Measurements from ENCODE around the gene TNS1.
A peak's percentile ranks its signal among the peaks of the same experiment; 100 is the strongest.

TNS1 gene

DNA sequence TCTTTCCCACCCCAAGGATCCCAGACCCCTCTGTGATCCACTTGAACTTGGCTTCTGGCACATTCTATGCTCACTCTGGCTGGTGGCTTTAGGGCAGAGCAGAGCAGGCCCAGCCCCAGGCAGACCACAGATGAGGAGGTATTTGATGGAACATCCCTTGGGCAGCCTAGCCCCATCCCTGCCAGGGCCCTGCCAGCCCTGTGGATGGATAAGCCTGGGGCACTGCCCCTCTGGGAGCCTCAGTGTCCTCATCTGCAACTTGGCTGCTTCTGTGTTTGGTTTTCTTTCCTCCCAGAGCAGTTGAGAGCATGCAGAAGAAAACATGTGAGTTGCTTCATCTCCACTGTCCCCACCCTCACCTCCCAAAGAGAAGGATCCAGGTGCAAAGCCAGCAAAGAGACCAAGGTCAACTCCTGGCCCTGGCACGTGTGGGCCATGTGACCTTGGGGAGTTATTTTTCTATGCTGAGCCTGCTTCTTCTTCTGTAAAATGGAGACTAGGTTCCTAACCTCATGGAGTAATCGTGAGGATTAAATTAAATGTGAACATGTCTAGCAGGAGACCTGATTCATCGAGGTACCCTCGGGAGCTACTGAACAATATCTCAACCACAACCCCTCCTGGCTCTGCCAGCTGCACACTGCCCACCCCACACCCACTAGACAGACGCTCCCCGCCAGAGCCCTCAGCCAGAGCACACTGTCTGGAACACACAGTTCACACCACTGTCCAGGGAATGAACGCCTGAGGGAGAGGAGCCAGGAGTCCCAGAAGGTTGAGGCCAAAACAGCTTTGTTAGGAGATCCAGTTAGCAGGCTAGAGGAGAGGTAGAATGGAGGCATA is 14.6 kb upstream of the TNS1 start:
- no peak for FAIRE-seq
- DNase-seq (ENCODE audit: insufficient read length, low spot score), result no peak

DNA sequence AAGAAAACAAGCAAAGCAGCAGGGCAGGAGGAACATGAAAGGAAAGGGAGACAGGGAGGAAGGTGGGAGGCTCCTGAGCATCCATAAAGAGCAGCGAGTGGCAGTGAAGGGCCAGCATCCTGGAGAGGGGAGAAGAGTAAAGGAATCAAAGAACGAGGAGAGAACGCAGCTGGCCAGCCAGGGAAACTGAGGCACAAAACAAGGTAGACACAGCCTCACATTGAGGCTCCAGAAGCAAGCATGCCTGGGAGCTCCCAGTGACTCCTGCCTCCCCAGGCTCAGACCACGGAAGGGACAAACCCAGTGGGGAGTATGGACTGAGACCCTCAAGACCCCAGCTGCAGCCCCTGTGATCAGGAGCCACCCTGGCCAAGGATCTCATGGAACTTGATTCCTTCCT is 14.0 kb upstream of the TNS1 start:
- DNase-seq (ENCODE audit: insufficient read length, low spot score), result no peak
- no peak for FAIRE-seq

DNA sequence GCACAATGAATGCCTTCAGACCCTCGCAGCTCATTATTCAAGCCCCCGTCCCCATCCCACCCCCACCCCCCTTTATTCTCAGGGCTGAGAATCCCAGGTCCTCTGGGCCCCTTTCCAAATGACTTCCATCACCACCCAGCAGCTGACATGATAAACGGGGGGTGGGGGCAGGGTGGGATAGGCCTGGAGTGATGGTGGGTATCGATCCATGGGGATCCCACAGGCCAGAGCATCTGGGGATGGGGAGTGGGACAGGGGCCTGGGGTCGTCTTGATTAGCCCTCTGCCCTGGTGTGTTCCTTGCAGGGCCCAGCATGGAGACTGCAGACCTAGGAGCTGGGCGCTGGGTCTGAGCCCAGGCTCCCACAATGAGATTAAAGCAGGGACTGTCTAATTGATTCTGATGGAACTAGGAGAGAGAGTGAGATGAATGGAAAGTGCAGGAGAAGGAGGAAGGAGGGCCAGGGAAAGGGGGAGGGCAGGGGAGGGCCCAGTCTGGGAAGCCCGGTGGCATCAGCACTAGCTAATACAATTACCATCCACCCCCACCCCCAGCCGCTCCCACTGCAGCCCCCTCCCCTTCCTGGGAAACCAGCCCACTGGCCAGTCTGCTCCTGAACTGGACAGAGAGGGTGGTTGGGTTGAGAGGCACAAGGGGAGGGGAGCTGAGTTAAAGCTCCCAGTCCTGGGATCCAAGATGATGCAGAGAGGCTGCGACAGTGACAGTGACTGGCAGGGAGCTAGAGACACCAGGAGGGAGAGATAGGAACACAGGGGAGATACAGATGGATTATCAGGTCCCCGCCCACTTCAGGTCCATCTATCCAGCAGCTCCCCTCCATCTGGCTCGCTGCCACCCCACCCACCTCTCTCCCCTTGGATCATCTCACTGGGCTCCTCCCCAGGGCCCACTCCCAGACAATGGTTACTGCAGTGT is 13.1 kb upstream of the TNS1 start:
- DNase-seq (ENCODE audit: insufficient read length, low spot score) (no peak), FAIRE-seq (no peak)

DNA sequence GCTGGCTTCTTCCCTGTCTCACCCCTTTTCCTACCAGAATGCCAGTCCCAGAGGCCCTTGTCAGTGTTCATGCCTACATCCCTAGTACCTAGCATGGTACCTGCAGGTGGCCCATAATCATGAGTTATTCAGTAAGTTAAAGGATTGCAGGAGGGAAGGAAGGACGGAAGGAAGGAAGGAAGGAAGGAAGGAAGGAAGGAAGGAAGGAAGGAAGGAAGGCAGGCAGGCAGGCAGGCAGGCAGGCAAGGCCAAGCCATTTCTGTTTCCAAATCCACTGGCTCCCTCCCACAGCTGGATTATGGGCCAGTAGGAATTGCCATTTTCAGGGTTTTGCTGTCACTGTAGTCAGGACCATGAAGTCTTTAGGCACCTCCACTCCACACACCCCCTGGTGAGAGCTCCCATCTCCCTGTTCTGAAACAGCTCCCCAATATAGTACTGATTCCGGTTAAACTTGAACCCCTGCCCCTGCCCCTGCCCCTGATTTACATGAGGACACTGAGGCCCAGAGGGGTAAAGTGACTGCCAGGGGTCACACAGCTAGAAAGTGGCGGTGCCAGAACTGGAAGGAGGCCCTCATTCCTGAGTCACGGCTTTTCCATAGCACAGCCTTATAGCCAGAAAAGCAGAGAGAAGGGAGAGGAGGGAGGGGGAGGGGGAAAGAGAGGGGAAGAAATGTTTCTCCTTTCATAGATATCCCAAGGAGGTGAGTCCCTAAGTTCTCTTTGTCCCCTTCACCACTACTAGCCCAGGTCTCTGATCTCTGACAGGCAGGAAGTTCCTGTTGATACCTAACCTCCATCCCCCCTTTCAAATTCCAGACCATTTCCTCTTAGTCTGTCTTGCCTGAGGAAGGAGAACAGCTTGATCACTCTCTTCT is 12.2 kb upstream of the TNS1 start:
- DNase-seq (ENCODE audit: insufficient read length, low spot score) (no peak), FAIRE-seq (no peak)

DNA sequence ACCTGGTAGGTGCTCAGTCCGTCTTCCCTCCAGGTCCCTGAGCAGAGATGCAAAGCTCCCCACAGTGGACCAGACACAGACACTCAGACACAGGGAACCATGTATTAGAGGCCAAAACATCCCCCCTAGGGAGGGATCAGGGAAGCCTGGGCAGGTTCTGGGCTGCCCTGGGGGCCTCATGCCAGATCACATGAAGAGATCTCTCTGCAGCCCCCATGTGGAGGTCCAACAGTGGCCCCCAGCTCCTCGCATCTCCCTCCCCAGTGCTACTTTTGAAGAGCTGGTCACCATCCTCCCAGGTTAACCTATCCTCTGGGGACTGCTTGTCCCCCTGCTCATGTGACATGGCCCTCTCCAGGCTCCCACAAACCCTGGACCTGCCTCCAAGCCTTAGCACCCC is 10.5 kb upstream of the TNS1 start:
- no peak for FAIRE-seq
- DNase-seq (ENCODE audit: insufficient read length, low spot score), result no peak

DNA sequence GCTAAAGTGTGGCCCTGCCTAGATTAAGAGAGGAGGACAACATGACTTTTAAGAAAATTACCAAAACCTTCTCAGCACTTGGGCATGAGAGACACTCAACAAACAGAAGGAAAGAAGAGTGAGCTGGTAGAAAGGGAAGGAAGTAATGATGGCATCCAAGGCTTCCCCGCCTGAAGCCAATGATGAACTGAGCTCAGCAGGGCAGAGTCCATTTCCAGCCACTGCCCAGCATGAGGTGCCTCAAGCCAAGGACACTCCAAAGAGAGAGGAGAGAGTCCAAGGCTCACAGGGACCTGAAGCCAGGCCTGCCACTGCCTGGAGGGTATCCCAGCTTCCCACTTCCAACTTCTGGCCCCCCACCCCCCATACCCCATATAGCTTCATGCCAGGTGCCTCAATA is 9.5 kb upstream of the TNS1 start:
- no peak for DNase-seq (ENCODE audit: insufficient read length, low spot score)
- no peak for FAIRE-seq

DNA sequence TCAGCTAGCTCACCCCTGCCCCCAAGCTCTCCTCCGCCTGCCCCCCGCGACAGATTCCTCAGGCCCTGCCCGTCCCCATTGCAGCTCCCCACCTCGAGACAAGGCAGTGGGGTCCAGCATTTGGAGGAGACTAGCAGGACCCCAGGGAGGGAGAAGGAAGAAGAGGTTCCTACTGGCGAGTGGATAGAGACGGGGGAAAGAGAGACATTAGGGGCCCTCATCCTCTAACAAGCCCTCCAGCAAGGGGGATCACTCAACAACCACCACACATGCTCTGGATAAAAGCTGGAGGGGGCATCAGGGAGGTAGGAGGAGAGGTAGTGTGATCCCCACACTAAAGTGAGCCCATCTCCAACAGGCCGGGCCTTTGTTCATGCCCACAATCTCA is 8.9 kb upstream of the TNS1 start:
- no peak for DNase-seq (ENCODE audit: insufficient read length, low spot score)
- FAIRE-seq, result no peak

DNA sequence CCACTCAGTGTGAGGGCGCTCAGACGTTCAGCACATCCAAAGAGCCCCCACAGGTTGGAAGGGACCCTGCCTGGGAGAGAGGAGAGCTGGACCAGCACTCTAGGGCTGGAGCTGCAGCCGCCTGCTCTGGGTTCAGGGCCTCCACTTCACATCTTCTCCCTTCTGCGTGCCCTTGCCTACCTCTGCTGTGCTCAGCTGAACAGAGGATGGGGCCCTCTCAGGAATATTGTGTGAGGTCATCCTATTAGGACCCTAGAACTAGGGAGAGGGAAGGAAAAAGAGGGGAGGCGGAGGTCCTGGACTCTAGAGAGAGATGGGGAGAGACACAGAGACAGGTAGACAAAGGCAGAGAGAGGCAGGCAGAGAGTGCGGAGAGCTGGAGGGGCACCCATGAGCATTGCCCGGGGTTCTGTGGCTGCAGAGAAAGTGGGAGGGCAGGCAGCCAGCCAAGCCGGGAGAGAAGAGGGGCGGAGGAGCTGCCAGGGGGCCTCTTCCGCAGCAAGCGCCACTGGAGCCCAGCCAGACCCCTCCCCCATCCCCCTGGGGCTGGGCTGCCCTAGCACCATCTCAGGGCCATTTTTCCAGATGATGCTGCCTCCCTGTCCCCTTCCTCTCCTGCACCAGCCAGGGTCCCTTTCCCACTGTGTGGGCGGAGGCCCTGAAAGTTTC is 8.3 kb upstream of the TNS1 start:
- no peak for FAIRE-seq
- no peak for DNase-seq (ENCODE audit: insufficient read length, low spot score)

DNA sequence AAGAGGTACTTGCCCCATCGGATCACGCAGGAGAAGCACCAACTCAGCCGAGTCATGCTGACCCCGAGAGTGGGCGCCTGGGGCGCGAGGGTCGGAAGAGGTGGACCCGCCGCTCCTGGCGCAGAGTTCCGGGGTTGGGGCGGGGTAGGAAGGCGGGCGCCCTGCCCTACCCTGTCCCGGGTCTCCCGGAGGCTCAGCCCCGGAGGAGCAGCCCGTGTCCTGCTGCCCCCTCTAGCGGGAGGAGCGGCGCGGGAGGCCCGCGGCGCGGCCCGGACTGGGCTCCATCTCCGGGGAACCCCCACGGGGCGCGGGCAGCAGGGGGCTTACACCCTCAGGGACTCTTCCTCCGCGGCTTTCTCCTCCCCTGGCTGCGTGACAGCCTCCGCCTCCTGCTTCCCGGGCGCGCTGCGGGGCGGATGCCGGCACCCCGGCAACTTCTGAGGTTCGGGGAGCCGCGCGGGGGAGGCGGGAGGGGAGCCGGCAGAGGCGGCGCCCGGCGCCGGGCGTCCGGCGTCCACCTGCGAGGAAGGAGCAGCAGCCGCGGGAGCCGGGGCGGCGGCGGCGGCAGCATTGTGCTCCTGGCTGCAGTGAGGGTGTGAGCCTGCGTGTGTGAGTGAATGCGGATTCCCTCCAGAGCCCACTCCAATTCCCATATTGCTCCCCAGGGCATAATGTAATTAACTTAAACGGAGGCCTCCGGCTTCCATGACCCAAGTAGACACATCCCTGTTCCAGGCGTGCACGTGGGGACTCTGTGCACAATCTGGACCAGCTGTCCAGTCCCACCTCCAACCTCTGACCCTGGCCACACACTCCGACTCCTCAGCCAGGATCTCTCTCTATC is 7.6 kb upstream of the TNS1 start:
- FAIRE-seq (no peak), DNase-seq (ENCODE audit: insufficient read length, low spot score) (peak; percentile 64)

DNA sequence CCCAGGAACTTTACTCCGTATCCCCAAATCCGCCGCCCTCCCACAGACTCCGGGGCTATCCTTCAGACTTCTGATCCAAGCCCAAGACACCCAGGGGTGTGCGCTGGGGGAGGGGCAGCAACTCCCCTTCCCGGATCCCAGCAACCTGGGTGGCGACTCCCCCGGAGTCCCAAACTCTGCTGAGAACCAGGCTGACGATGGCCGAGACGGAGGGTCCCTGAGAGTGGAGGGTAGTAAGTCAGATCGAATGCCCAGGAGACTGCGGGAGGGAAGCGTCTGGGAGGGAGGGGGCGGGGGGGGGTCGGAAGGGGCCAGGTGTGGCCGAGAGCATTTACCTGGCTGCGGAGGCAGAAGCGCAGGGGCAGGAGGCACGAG is 7.0 kb upstream of the TNS1 start:
- FAIRE-seq (no peak), DNase-seq (ENCODE audit: insufficient read length, low spot score) (no peak)

DNA sequence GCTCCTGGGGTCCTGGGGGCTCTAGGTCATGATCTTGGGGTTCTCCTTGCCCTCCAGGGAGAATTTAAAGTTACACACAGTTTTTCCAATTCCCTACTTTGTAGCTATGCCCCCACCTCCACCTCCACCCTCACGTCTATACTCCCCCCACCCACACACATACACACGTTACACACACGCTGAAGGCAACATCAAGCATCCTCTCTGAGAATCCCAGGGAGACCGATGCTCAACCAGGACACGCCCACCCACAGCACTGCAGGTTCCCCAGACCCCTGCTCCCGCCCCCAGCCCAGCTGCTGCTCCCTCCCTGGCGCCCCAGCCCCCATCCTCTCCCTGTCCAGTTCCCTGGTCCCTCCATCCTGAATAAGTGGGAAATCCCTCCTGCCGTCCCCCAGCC is 6.4 kb upstream of the TNS1 start:
- no peak for FAIRE-seq
- no peak for DNase-seq (ENCODE audit: insufficient read length, low spot score)

DNA sequence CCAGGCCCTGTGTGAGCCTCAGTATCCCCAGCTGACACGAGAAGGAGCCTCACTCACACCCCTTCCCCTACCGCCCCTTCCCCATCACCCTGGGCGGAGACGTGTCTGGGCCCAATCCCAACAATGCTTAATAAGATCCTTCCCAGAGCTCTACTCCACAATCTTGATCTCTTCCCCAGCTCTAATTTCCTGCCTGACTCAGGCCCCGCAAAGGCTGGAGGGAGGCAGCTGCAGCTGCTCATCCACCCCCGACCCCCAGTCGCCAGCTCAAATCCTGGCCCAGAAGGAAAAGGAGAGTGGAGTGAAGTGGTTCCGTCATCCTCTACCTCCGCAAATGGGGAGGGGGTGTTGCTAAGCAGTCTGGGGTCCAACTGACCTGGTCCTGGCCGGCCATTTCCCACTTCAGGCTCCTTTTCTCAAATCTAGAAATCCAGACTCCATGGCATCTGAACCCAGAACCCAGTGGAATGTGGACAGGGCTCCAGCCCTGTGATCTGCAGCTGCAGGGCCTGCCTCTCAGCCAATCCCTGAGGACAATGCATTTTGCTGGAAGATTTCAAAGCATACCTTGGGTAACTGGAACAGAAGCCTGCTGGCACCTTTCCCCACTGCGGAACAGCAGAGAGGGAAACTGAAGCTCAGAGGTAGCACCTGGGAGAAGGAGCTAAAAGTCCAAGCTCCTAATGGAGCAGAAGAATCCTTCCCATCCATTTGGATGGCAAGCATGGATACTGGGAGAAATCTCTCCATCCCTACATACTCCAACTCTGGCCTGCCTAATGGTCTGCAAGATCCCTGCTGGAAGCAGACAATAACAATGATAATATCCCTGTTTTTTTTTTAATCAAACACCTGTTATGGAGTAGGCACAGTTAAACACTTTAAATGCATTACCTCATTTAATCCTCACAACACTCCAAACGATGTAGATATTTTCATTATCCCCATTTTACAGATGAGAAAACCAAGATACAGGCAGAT is 5.6 kb upstream of the TNS1 start:
- FAIRE-seq (no peak), DNase-seq (ENCODE audit: insufficient read length, low spot score) (no peak)

DNA sequence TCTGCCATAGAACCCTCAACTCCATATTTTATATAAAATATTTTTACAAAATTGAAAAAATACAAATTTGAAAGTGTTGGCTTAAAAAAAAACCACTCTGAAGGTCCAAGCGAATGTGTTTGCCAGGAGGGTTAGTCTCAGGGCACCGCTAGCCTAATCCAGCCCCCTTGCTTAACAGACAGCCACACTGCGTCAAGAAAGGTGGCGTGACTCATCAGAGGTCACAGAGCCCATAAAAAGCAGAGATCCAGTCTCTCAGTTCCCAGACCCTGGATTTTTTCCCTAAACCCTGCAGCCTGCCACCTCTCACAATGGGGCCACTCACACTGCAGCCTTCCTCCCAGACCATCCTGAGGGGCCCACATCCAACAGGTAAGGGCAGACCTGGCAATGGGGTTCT is 3.9 kb upstream of the TNS1 start:
- DNase-seq (ENCODE audit: insufficient read length, low spot score) (no peak), FAIRE-seq (no peak)

DNA sequence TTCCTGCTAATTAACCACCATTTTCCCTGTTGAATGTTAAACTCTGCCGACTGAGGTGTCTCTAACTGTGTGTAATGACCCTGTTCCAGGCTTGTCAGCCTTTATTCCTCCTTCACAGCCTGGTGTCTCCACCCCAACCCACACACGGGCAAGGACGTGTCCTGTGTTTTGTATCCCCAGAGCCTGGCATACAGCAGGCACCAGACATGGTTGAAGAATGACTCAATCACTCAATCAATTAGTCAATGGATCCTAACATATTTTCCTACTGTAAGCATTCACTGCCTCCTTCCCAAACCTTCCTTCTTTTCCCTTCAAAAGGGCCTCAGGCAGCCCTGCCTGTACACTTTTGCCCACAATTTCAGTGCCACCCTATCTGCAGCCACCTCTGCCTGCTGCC is 2.7 kb upstream of the TNS1 start:
- no peak for FAIRE-seq
- DNase-seq (ENCODE audit: insufficient read length, low spot score), result no peak

DNA sequence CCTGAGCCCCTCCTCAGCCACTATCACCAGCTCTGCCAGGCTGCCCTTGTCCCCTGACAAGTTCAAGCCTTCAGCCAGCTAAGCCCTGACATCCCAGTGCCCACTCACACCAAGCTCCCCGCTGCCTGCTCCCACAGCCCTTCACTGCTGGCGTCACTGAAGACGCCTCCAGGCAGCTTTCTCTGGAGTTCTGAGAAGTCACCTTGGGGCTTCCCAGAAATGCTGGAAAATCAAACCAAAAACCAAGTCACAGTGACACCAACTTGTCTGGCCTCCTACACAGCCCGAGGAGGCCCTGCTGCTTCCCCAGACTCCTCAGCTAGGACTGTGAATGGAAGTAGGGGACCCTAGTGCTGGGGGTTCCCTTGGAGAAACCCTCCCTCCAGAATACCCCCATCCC is 2.2 kb upstream of the TNS1 start:
- DNase-seq (ENCODE audit: insufficient read length, low spot score) (no peak), FAIRE-seq (no peak)

DNA sequence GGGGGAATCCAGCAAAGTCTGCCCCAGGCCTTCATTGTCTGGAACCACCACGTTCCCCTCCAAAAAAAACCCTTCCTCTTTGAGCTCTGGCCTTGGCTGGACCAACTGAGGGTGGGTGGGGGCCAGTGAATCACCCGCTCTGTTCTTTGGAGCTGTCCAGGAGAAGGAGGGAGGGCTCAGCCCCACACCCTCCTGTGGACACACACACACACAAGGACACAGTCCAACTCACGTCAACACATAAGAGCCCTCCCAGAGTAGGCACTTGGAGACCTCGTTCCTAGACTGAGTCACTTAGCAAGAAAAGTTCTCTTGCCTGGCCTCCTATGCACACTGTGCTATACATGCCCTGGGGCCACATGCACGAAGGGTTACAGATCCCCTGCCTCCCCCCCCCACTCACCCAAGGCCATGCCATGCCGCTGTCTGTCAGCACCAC is 1.2 kb upstream of the TNS1 start:
- FAIRE-seq (no peak), DNase-seq (ENCODE audit: insufficient read length, low spot score) (no peak)

DNA sequence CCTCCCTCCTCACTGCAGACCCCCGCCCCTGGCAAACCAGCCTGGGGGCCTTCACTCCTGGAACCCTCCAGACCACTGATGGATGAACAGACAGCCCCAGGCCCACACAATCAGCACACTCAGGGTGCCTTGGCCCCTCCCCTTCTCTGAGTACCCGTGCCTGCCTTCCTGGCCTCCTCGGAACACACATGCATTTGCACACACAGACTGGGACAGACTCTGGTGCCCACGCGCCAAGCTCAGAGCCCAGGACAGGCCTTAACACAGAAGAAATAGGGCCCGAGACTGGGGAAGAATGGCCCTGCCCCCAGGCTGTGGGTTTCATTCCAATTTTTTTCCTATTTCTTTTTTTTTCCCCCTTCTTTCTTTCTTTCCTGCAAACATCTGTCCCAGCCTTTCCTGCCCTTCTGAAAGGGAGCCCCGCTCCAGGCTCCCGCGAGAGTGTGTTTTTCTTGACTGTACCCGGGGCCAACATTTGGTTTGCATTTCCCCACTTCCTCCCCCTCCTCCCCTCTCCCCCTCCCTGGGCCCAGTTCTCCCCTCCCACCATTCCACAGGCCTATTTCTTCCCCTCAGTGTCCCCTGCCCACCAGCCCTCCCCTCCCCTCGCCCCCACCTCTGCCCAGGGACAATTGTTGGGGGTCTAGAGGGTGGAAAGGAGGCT is 618 bp upstream of the TNS1 start:
- DNase-seq (ENCODE audit: insufficient read length, low spot score), result no peak
- no peak for FAIRE-seq
